ENCODE measurements around the gene NSRP1.
"Not testable (repeated sequence)": the region's sequence is repeated elsewhere in the genome, so short reads cannot be mapped to it uniquely, and the experiment has no call there.

The NSRP1 gene

DNA sequence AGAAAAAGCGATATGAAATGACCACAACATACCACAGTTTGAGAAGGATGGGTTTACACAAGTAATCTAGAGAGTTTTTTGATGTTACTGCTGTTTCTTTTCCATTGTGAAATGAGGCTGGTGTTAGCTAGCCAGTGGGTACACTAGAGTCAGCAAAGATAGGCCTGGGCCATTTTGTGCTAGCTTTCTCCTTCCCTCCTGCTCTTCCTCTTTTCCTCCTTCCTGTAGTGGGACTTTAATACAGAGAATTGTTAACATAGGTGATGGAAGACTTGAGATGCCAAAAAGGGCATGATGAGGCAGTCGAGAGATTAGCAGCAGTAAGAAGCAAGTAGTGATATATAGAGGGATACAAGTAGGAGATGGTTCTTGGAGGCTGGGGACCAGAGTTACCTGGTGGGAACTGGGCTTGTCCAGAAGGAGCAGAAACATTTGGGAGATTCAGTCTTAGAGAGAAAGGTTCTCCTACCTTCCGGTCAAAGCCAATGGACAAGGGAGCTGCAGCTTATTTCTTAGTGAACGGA is 7.7 kb downstream of the NSRP1 start:
- DNase-seq (ENCODE audit: low read depth), result no peak

DNA sequence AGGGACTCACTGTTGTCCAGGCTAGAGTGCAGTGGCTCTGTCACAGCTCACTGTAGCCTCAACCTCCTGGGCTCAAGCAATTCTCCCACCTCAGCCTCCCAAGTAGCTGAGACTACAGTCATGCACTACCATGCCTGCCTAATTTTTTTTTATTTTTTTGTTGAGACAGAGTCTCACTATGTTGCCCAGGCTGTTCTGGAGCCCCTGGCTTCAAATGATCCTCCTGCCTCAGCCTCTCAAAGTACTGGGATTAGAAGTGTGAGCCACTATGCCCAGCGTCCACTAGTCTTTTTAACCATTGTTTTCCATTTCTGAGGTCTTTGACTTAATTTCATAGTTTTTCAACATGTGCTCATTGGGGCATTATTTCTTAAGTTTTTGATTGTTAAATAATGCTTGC is 13.5 kb downstream of the NSRP1 start:
- DNase-seq (ENCODE audit: low read depth), result no peak

DNA sequence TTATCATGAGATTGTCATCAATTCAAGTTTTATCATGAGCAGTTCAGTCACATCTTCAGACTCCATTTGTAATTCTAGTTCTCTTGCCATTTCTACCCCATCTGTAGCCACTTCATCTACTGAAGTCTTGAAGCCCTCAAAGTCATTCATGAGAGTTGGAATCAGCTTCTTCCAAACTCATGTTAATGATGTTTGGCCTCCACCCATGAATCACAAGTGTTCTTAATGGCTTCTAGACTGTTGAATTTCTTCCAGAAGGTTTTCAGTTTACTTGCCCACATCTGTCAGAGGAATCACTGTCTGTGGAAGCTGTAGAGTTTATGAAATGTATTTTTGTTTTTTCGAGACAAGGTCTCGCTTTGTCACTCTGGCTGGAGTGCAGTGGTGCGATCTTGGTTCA is 16.0 kb downstream of the NSRP1 start:
- DNase-seq (ENCODE audit: low read depth), result no peak

DNA sequence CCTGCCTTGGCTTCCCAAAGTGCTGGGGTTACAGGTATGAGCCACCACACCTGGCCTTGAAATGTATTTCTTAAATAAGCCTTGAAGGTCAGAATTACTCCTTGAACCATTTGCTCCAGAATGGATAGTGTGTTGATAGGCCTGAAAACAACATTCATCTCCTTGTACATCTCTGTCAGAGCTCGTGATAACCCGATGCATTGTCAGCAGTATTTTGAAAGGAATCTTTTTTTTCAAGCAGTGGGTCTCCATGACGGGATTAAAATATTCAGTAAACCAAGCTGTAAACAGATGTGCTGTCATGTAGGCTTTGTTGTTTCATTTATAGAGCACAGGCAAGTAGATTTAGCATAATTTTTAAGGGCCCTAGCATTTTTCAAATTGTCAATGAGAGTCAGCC is 16.6 kb downstream of the NSRP1 start:
- DNase-seq (ENCODE audit: low read depth), result no peak

DNA sequence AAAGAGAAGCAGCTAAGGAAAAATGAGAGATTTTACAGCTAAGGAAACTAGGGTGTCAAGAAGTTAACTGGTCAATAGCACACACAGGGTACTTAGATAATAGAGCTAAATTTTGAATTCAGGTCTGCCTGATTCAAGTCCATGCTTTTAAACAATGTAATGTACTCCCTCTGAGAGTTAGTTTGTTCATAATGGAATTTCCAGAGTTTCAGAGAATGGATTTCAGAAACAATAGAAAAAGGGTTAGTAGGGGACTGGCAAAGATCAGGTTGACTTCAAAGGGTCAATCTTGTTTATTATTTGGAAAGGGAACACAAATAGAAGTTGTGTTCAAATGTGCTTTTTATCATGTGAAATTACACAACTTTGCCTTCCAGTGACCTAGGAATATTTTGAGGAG is 17.9 kb downstream of the NSRP1 start:
- no peak for DNase-seq (ENCODE audit: low read depth)

DNA sequence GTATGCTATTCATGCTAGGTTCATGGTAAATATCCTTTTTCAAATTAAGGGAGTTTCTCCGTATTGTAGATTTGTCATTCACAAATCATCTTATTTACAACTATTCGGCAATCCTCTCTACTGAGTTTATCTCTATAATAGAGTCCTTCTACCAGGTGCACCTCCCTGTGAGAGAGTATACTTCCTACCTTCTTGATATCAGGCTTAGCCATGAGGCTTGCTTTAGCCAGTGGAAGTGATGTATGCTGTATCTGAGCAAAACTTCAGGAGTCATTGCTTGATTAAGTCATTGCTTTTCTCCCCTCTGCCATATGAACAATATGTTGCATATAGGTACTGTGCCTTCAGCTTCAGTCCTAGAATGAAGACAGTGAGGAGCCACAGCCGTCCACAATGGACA is 20.5 kb downstream of the NSRP1 start:
- no peak for DNase-seq (ENCODE audit: low read depth)

DNA sequence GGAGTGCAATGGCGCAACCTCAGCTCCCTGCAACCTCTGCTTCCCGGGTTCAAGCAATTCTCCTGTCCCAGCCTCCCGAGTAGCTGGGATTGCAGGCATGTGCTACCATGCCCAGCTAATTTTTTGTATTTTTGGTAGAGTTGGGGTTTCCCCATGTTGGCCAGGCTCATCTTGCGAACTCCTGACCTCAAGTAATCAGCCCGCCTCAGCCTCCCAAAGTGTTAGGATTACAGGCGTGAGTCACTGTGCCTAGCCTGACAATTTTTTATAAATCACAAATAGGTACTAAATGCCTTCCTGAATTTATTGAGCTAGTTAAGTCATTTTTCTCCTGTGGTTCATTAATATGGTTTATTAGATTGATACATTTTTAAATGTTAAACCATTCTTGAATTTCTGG is 31.2 kb downstream of the NSRP1 start:
- not testable (repeated sequence) for DNase-seq (ENCODE audit: low read depth)

DNA sequence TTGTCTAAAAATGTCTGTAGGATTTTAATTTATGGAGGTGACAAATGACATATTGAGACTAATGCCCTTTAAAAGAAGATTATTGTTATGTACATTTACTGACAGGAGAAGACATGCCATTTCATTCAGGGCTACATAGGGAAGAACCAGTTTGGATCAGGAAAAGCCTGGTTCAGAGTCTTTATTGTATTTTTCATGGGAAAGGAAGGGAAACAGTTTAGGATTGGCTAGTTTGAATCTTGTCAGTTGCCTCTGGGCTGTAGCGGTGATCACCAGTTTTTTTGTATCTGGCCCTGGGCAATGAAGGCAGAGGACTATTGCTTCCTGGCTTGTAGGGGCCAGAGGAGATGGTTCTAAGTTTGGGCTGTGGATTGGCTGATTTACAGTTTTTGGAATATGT is 31.8 kb downstream of the NSRP1 start:
- DNase-seq (ENCODE audit: low read depth), result no peak

DNA sequence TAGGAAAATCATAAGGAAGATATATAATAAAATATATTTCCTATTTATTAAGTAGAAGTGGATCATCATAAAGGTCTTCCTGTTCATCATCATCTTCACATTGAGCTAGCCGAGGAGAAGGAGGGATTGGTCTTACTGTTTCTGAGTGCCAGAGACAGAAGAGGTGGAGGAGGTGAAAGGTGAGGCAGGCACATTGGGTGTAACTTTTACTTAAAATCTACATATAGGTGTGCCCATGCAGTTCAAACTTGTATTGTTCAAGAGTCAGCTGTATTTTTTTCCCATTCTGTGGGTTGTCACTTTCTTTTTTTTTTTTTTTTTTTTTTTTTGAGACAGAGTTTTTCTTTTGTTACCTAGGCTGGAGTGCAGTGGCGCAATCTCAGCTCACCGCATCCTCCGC is 34.9 kb downstream of the NSRP1 start:
- no peak for DNase-seq (ENCODE audit: low read depth)

DNA sequence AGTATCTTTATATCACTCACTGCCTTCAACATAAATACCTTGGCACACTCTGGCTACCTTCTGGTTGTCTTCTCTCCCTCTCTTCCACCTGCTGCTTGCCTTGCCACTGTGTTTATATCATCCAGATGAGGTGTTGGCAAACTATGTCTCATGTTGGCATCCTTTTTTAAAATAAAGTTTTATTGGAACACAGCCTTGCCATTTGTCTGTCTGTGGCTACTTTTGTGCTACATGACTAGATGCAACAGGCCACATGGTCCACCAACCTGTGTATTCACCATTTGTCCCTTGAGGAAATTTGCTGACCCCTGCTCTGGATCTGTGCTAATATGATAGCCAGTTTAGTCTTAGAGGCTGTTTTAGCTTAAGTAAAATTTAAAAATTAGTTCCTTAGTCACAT is 36.8 kb downstream of the NSRP1 start:
- DNase-seq (ENCODE audit: low read depth), result no peak

DNA sequence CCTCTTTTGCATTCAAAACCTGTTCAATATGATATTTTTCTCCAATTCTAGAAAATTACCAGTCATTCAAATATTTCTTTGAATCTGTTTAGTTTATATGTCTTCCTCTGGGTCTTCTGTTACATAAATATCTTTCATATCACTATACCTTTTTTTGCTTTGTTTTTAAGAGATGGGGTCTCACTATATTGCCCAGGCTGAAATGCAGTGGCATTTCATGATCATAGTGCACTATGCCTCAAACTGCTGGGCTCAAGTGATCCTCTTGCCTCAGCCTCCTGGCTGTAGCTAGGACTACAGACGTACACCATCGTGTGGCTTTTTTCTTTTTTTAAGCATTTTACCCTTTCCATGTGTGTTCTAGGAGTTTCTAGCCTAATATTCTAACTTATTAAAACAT is 38.8 kb downstream of the NSRP1 start:
- DNase-seq (ENCODE audit: low read depth), result no peak

DNA sequence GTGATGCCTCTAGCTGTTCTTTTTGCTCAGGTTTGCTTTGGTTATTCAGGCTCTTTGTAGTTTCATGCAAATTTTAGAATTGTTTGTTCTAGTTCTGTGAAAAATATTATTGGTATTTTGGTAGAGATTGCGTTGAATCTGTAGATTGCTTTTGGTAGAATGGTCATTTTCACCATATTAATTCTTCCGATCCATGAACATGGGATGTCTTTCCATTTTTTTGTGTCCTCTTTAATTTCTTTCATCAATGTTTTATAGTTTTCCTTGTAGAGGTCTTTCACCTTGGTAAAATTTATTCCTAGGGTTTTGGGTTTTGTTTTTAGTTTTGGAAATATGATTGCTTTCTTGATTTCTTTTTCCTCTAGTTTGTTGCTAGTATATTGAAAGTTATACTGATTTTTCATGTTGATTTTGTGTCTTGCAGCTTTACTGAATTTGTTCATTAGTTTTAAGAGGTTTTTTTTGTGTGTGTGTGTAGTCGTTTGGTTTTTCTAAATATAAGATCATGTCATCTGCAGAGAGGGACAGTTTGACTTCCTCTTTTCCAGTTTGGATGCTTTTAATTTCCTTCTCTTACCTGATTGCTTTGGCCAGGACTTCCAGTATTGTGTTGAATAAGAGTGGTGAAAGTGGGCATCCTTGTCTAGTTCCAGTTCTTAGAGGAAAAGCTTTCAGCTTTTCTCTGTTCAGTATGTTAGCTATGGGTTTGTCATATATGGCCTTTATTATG is 42.4 kb downstream of the NSRP1 start:
- no peak for DNase-seq (ENCODE audit: low read depth)

DNA sequence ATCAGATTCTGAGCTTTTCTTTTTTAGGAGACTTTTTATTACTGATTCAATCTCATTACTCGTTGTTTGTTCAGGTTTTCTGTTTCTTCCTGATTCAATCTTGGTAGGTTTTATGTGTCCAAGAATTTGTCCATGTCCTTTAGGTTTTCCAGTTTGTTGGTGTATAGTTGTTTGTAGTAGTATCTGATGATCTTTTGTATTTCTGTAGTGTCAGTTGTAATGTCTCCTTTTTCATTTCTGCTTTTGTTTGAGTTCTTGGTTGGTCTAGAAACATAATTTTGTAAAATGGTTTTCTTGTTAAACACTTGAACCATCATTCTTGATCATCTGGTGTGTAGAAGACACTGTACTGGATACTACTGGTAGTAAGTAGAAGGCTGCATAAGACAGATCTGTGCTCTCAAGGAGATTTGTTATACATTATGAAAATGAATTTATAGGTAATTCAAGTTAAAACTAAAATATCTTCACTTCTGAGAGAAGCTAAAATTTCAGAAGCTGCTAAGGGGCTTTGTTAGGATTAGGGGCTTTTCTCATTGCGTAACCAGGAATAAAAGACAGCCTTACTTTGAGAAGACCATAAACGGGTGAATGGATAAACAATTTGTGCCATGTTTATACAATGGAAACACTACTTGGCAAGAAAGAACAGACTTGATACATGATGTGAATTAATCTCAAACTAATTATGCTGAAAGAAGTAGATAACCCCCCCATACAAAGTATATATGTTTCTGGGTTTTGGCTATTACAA is 44.0 kb downstream of the NSRP1 start:
- DNase-seq (ENCODE audit: low read depth), result no peak

DNA sequence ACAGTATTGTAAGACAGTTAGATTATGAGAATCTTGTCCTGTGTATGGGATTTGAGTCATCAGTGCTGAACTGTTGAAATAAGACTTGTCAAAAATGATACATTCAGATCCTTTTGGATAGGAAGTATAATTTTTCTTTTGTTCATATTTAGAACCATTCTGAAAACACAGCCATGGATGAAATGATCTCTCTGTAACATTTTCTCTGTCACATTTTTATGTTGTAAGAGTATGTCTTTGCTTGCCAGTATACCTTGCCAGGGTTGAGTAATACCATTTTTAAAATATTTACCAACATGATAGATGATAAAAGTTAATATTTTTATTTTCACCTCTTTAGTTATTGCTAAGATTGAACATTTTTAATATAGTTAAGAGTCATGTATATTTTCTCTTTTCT is 45.0 kb downstream of the NSRP1 start:
- no peak for DNase-seq (ENCODE audit: low read depth)

DNA sequence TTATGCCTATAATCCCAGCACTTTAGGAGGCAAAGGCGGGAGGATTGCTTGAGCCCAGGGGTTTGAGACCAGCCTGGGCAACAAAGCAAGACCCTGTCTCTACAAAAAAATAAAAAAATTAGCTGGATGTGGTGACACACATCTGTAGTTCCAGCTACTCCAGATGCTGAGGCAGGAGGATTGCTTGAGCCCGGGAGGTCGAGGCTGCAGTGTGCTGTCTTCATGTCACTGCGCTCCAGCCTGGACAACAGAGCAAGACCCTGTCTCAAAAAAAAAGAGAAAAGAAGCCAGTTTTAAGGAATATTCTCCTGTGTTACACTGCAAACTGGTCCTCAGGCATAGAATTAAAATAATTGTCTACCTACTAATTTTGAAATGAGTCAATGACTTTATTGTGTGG is 47.9 kb downstream of the NSRP1 start:
- no peak for DNase-seq (ENCODE audit: low read depth)

DNA sequence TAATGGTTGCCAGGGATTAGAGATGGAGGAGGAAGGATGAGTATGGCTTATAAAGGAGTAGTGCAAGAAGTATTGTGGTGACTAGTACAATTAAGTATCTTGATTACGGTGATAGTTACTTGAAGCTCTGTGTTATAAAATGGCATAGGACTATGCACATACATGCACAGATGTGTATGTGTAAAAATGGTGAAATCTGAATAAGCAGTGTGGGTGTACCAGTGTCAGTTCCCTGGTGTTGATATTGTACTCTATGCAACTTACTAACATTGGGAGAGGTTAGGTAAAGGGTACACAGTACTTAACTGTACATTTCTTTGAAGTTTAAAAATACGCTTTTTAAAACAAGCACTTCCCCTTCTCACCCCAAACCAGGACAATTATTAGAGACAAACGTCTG is 48.5 kb downstream of the NSRP1 start:
- no peak for DNase-seq (ENCODE audit: low read depth)

DNA sequence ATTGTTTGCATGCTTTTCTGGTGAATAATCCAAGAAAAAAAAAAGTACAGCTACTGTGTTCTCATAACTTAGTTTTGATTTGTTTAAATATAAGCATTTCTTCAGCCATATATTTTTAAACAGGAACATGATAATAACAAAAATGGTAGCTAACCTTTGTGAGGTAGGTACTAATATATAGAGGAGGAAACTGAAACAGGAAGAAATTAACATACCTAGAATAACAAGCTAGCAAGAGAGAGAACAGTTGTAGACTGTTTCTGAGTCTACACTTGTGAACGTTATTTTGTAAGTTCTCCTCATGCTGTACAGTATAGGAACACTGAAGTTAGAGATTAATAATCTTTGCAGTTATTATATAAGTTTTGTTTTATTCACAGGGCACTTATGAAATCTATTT is 49.3 kb downstream of the NSRP1 start:
- no peak for DNase-seq (ENCODE audit: low read depth)

DNA sequence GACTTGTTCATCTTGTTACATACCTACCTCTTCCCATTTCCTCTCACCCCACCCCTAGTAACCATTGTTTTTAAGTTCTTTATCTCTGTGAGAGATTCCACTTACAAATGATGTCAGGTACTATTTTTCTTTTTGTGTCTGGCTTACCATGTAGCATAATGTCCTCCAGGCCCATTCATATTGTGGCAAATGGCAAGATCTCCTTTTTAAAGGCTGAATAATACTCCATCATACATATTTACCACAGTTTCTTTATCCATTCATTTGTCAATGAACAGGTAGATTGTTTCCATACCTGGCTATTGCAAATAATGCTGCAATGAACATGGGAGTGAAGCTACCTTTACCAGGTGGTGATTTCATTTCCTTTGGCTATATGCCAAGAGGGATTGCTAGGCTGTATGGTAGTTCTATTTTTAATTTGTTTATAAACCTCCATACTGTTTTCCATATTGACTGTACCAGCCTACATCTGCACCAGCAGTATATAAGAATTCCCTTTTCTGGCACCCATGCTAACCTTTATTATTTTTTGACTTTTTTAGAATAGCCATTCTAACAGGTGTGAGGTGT is 53.9 kb downstream of the NSRP1 start:
- DNase-seq (ENCODE audit: low read depth), result no peak

DNA sequence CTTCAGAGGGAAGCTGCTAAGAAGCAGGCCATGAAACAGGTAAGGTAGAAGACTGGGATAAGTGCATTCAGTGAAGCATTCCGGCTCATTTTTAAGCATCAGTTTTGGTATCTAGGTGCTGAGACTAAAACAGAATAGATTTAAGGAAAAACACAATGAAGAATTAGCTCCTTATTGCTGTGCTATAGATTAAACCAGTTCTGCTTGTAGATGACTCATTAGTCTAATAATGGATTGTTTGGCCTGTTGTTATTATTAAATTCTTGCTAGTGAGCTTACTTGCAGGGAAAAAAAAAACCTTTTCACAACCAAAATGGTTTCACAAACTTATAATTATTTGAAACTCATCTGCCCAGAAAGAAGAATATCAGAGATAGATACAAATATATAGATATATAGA is 55.9 kb downstream of the NSRP1 start:
- DNase-seq (ENCODE audit: low read depth), result no peak

DNA sequence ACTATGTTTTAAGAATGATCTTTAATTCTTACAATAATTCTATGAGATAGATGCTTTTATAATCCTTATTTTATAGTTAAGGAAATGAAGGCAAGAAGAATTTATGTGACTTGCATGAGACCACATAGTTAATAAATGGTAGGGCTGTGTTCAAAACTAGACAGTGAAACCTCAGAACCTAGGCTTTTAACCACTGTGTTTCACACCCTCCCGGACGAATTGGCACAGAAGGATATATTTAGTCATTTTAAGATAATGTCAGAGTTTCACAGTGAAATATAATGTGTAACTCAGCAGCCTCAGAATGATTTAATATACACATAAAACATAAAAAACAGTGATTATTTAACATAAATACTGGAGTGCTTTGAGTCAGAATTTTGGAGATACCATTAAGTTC is 57.0 kb downstream of the NSRP1 start:
- DNase-seq (ENCODE audit: low read depth), result no peak

DNA sequence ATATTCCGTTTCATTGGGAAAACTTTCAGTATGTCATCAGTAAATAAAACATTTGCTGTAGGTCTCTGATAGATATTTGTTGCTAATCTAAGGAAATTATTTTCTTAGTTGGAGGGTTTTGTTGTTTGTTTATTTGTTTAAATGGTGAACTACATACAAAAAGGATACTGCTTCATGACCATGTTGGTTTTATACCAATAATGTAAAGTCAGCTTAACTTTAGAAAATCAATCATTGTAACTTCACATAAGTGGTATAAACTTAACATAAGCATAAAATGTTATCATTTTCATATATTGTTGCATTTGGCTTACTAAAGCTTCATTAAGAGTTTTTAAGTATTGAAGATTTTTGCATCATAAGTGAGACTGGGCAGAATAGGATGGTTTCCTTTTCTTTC is 57.9 kb downstream of the NSRP1 start:
- no peak for DNase-seq (ENCODE audit: low read depth)

DNA sequence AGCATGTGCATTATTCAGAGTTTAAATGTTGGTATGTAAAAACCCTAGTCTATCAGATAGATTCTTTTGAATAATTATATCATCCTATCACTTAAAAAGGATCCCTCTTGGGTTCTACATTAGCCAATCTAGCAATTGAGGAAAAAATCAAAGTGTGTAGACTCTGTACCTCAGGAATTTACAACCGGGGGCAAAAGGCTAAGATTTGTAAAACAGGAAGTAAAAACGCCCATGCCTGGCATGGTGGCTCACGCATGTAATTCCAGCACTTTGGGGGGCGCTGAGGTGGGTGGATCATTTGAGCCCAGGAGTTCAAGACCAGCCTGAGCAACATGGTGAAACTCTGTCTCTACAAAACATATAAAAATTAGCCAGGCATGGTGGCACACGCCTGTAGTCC is 60.2 kb downstream of the NSRP1 start:
- DNase-seq (ENCODE audit: low read depth), result no peak

DNA sequence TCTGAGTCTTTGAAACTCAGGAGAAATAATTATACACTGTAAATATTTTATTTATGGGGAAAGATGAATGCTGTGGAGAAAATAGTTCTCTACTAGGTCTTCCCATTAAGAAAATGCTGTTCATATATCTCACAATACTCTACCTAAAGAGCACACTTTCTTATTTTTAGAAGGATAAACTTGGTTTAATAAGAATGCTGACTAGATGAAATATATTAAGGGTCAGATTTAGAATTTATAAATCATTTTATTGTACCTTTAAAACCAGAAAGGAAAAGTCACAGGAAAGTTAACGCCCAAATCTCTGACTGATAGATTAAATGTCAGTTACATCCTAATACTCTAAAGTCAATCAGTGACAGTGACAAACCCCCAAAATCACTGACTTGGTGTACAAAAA is 70.1 kb downstream of the NSRP1 start:
- no peak for DNase-seq (ENCODE audit: low read depth)

Data from GM04504 (cell line).